GM19240 (cell line): ENCODE results near the gene GMFB.

Source experiments
- DNase-seq: peaks from one replicate; pipeline ENCODE4 v3.0.0; 2011; ENCODE audit warnings: low spot score; ENCODE audit not compliant: insufficient read length

Gene GMFB

GRCh38 chr14:54490445-54491175 lies 1.8 kb upstream of the GMFB start:
- no peak for DNase-seq

GRCh38 chr14:54489731-54490444 lies 1.1 kb upstream of the GMFB start:
- no peak for DNase-seq

- no peak for DNase-seq
Observed at GRCh38 chr14:54489318-54489683, 521 bp upstream of the GMFB start.

GRCh38 chr14:54488318-54488645 lies 498 bp downstream of the GMFB start:
- DNase-seq = no peak

- DNase-seq = no peak
Observed at GRCh38 chr14:54487771-54488170, 1.0 kb downstream of the GMFB start.

- DNase-seq = no peak
Observed at GRCh38 chr14:54486685-54487084, 2.1 kb downstream of the GMFB start.

GRCh38 chr14:54483846-54484245 lies 4.9 kb downstream of the GMFB start:
- no peak for DNase-seq

GRCh38 chr14:54483073-54483745 lies 5.6 kb downstream of the GMFB start:
- no peak for DNase-seq

- no peak for DNase-seq
Observed at GRCh38 chr14:54481695-54482094, 7.1 kb downstream of the GMFB start.

GRCh38 chr14:54480830-54481562 lies 7.8 kb downstream of the GMFB start:
- no peak for DNase-seq

- DNase-seq = no peak
Observed at GRCh38 chr14:54478636-54479215, 10.1 kb downstream of the GMFB start.

- no peak for DNase-seq
Observed at GRCh38 chr14:54475911-54476310, 12.9 kb downstream of the GMFB start.

- no peak for DNase-seq
Observed at GRCh38 chr14:54475187-54475899, 13.4 kb downstream of the GMFB start.

GRCh38 chr14:54474232-54474793 lies 14.5 kb downstream of the GMFB start:
- DNase-seq = no peak

GRCh38 chr14:54472315-54472714 lies 16.5 kb downstream of the GMFB start:
- no peak for DNase-seq

- DNase-seq = no peak
Observed at GRCh38 chr14:54471641-54472040, 17.1 kb downstream of the GMFB start.

- no peak for DNase-seq
Observed at GRCh38 chr14:54470701-54471100, 18.1 kb downstream of the GMFB start.

GRCh38 chr14:54467280-54467679 lies 21.5 kb downstream of the GMFB start:
- DNase-seq = no peak

GRCh38 chr14:54465654-54466053 lies 23.1 kb downstream of the GMFB start:
- no peak for DNase-seq

GRCh38 chr14:54462048-54462447 lies 26.7 kb downstream of the GMFB start:
- no peak for DNase-seq

- no peak for DNase-seq
Observed at GRCh38 chr14:54459106-54459505, 29.7 kb downstream of the GMFB start.
